Measurements from ENCODE around the gene PACS1. TPM values are rescaled to one million over a fixed set of nuclear protein-coding genes. Genes with fewer than 3 reads are reported as not detected.

The PACS1 gene
- total and polyA plus RNA-seq, 8 donors, result 50.7 to 57.5 (median 54.9) TPM

DNA sequence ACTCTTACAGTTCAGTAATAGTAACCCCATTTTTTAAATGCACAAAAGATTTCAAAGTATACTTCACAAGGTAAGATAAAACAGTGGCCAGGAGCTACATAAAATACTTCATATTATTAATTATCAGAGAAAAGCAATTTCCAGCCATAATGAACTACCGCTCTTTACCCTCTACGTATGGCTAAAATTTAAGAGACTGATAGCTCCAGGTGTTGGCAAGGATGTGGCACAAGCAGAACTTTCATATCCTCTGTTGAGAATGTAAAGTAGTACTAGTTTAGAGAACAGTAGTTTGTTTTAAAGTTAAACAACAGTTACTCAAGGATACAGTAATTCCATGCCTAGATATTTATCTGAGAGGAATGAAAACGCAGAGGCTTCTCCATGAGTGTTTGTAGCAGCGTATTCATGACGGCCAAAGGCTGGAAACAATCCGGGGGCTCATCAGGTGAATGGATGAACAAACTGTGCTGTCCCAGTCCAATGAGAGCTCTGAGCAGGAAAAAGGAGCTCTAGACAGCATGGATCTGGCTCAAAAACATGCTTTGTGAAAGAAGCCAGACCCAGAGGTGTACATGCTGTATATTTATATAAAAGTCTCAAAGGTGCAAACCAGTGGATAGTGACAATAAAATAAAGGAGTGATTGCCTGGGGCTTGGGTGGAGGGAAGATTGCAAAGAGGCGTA, 85.5 kb downstream of the PACS1 start:
- Histone ChIP-seq H3K27ac (no peak overlapping the region), H3K36me3 (no peaks in the 10 kb centered on the region), H3K9me3 (no peaks in the 10 kb centered on the region), H3K4me1 (peaks cover 0 to 8% of the 10 kb centered on the region in 2 donors), H3K27me3 (no peaks in the 10 kb centered on the region), H3K4me3 (no peak overlapping the region)
- TF ChIP-seq, protein P1, sequence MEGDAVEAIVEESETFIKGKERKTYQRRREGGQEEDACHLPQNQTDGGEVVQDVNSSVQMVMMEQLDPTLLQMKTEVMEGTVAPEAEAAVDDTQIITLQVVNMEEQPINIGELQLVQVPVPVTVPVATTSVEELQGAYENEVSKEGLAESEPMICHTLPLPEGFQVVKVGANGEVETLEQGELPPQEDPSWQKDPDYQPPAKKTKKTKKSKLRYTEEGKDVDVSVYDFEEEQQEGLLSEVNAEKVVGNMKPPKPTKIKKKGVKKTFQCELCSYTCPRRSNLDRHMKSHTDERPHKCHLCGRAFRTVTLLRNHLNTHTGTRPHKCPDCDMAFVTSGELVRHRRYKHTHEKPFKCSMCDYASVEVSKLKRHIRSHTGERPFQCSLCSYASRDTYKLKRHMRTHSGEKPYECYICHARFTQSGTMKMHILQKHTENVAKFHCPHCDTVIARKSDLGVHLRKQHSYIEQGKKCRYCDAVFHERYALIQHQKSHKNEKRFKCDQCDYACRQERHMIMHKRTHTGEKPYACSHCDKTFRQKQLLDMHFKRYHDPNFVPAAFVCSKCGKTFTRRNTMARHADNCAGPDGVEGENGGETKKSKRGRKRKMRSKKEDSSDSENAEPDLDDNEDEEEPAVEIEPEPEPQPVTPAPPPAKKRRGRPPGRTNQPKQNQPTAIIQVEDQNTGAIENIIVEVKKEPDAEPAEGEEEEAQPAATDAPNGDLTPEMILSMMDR (IDR thresholded peaks at IDR 0.05), result no peak
- no peak for ATAC-seq
- intact Hi-C loops (cut with DNase I), result no loop called here
- DNase-seq, result no peak

DNA sequence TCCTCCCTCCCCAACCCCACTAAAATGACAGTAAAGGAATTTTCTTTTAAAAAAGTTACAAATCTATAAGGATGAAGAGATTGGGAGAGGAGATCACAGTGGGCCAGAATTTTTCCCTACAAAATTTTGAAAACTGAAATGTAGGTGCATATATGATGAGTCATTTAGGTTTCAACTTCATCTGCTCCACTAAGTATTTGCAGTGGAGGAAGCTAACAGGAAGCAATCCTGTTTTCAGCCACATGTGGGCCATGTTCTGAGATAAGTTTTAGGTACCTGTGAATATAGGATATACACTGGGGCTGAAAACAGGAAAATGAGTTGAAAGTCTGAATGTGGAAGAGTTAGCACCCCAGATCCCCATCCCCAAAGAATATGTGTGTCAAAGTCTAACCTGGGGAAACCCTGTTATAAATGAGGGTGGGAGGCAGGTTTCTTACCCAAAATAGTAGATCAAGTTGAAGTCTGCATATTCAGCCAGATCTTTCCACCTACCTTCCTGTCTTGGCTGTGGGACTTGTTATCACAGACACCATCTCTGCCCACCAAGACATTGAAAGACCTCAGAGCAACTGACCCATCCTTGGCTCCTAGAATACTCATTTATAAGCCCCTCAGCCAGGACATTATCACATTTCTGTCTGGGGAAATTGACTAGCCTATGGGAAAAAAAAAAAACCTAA, 87.3 kb downstream of the PACS1 start:
- no peaks in the 10 kb centered on the region for H3K36me3 ChIP-seq
- TF ChIP-seq, protein P1 (IDR thresholded peaks at IDR 0.05), result no peak
- intact Hi-C loops (cut with DNase I), result no loop called here

DNA sequence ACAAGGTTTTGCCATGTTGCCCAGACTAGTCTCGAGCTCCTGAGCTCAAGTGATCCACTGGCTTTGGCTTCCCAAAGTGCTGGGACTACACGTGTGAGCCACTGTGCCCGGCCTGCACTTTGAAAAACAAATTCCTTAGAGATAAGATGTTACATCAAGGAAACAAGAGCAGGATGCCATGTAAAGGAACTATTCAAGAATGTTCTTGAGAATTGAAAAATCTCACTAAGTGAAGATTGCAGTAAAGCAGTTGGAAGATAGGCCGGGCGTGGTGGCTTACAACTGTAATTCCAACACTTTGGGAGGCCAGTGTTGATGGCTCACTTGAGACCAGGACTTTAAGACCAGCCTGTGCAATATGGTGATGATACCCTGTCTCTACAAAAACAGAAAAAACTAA, 88.1 kb downstream of the PACS1 start:
- H3K27me3 ChIP-seq, result no peaks in the 10 kb centered on the region
- H3K27ac ChIP-seq, result no peak overlapping the region
- TF ChIP-seq, protein P1 (IDR thresholded peaks at IDR 0.05), result no peak
- H3K4me1 ChIP-seq, result peaks cover 0 to 6% of the 10 kb centered on the region in 2 donors
- H3K4me3 ChIP-seq, result no peak overlapping the region
- no peaks in the 10 kb centered on the region for H3K9me3 ChIP-seq
- no peak for ATAC-seq
- H3K36me3 ChIP-seq, result no peaks in the 10 kb centered on the region
- intact Hi-C loops (cut with DNase I), result no loop called here
- no peak for DNase-seq

More for the DNA sequence above, 87.3 kb downstream of the PACS1 start:
- DNase-seq, result no peak
- Histone ChIP-seq H3K4me1 (peaks cover 0 to 6% of the 10 kb centered on the region in 2 donors), H3K27me3 (no peaks in the 10 kb centered on the region), H3K9me3 (no peaks in the 10 kb centered on the region), H3K27ac (no peak overlapping the region), H3K4me3 (no peak overlapping the region)
- ATAC-seq, result no peak

DNA sequence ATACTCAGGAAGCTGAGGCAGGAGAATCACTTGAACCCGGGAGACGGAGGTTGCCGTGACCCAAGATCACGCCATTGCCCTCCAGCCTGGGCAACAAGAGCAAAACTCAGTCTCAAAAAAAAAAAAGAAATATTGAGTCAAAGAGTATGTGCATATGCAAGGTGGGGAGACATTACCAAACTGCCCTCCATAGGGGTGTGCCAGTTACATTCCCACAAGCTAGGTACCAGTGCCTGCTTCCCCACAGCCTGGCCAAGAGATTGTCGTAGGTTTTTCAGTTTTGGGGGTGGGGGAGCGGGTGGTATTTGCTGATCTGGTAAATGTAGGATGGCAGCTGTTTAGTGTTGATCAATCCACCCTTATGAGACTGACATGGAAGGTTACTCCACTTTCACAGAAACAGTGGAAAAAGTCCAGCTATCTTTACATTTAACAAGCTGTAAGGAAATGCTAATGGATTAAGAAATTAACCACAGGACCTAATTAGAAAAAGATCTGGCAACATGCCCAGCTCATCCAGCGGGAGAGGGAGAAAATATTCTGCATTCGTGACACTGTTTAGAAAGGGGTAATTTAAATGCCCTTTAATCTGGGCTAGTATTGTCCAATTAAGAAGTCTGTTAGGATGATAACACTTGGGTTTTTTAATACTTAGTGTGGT, 89.4 kb downstream of the PACS1 start:
- DNase-seq (no peak), ATAC-seq (no peak)
- H3K9me3 ChIP-seq, result no peaks in the 10 kb centered on the region
- intact Hi-C loops (cut with DNase I), result no loop called here
- no peak overlapping the region for H3K4me3 ChIP-seq
- no peak overlapping the region for H3K27ac ChIP-seq
- TF ChIP-seq, protein P1 (IDR thresholded peaks at IDR 0.05), result no peak
- H3K4me1 ChIP-seq, result peaks cover 0 to 6% of the 10 kb centered on the region in 2 donors
- H3K36me3 ChIP-seq, result no peaks in the 10 kb centered on the region
- H3K27me3 ChIP-seq, result no peaks in the 10 kb centered on the region

DNA sequence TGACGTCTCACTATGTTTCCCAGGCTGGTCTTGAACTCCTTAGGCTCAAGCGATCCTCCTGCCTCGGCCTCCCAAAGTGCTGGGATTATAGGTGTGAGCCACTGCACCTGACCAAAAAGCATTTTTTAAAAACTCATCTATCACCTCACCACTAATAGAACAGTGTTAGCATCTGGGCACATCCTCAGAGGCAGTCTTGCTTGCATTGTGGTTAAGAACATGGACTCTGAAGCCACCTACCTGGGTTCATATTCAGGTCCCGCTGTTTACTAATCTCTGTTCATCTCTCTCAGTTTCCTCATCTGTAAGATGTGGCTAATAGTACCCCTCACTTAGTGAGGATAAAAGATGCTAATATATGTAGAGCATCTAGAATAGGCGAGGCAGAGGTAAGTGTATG, 90.6 kb downstream of the PACS1 start:
- no peaks in the 10 kb centered on the region for H3K27me3 ChIP-seq
- ATAC-seq (no peak), DNase-seq (no peak)
- intact Hi-C loops (cut with DNase I), result no loop called here
- no peak overlapping the region for H3K4me3 ChIP-seq
- no peaks in the 10 kb centered on the region for H3K36me3 ChIP-seq
- H3K9me3 ChIP-seq, result no peaks in the 10 kb centered on the region
- TF ChIP-seq, protein P1 (IDR thresholded peaks at IDR 0.05), result no peak
- H3K4me1 ChIP-seq, result peaks cover 0 to 6% of the 10 kb centered on the region in 2 donors
- H3K27ac ChIP-seq, result no peak overlapping the region
